Osteoblast (primary cell): ENCODE data around the gene MGST2. TPM values are rescaled to one million over a fixed set of nuclear protein-coding genes. Genes with fewer than 3 reads are reported as not detected.
"Not testable (repeated sequence)": the region's sequence is repeated elsewhere in the genome, so short reads cannot be mapped to it uniquely, and the experiment has no call there.

Experiments
- DNase-seq: peaks from one replicate; pipeline ENCODE4 v3.0.0; 2011; ENCODE audit warnings: low spot score, mixed read lengths; ENCODE audit not compliant: insufficient read length; ENCODE audit errors: missing footprints
- H2AFZ ChIP-seq: 2 replicates; pipeline ENCODE4 v1.6.0; 2011; ENCODE audit warnings: mild to moderate bottlenecking, low read length
- H3K27ac ChIP-seq: 2 replicates; pipeline ENCODE4 v1.5.1; 2011; ENCODE audit warnings: mild to moderate bottlenecking, low read depth, low read length, moderate library complexity
- H3K27me3 ChIP-seq: 2 replicates; pipeline ENCODE4 v1.6.0; 2012; ENCODE audit warnings: mild to moderate bottlenecking, control low read depth, inconsistent platforms, low read length, moderate library complexity; ENCODE audit not compliant: insufficient read depth
- H3K36me3 ChIP-seq: 2 replicates; pipeline ENCODE4 v1.5.1; 2011; ENCODE audit warnings: mild to moderate bottlenecking, low read length, control low read depth, moderate library complexity; ENCODE audit not compliant: insufficient read depth
- H3K4me1 ChIP-seq: 2 replicates; pipeline ENCODE4 v1.5.1; 2011; ENCODE audit warnings: mild to moderate bottlenecking, low read length, control low read depth, moderate library complexity; ENCODE audit not compliant: insufficient read depth
- H3K4me2 ChIP-seq: 2 replicates; pipeline ENCODE4 v1.6.0; 2011; ENCODE audit warnings: mild to moderate bottlenecking, low read length; ENCODE audit not compliant: insufficient read depth
- H3K4me3 ChIP-seq: fragments of 200-600 bp; sonication (generic); 3 replicates; pipeline ENCODE4 v1.5.1; 2012; ENCODE audit warnings: mild to moderate bottlenecking, low read length, inconsistent platforms; ENCODE audit not compliant: insufficient read depth
- H3K79me2 ChIP-seq: 2 replicates; pipeline ENCODE4 v1.6.0; 2012; ENCODE audit warnings: mild to moderate bottlenecking, low read length, control low read depth, inconsistent platforms; ENCODE audit not compliant: insufficient read depth
- H3K9me3 ChIP-seq: 2 replicates; pipeline ENCODE4 v1.5.1; 2011; ENCODE audit warnings: low read depth, low read length, control low read depth
- H4K20me1 ChIP-seq: 2 replicates; pipeline ENCODE4 v1.6.0; 2012; ENCODE audit warnings: mild to moderate bottlenecking, low read length, control low read depth; ENCODE audit not compliant: insufficient read depth
- total RNA-seq: library from RNA; depleted of rRNA; stranded (reverse); fragments of >200 nt; gene quantifications from 2 replicates; pipeline ENCODE4 v1.2.3, GENCODE V29; 2012
- TF ChIP-seq, protein P1 (sequence below): IDR thresholded peaks from 2 replicates; pipeline ENCODE4 v1.5.1; 2011; ENCODE audit warnings: mild to moderate bottlenecking, low read depth, low read length, moderate library complexity; ENCODE audit errors: extremely low read depth

The MGST2 gene
- total RNA-seq, 1 donor, result 6.2 TPM

DNA sequence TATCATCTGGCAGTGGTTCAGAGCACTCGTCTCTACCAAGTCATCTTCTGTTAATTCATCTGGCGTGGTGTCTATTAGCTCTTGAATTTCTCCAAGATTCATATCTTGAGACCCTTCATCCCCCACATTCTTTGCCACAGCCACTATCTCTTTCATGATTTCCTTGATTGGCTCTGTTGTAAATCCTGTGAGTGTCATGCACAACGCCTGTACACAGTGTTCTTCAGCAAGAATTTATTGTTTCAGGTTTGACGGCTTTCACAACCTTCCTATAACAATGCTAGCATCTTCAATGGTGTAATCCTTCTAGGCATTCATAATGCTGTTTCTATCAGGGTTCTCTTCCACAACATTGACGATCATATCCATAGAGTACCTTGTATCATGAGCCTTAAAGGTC lies 30.9 kb downstream of the MGST2 start:
- Histone ChIP-seq H3K9me3 (no peaks in the 10 kb centered on the region), H3K27me3 (no peaks in the 10 kb centered on the region), H4K20me1 (no peaks in the 10 kb centered on the region), H3K4me3 (no peak overlapping the region), H2AFZ (no peak overlapping the region), H3K4me1 (no peaks in the 10 kb centered on the region), H3K4me2 (no peak overlapping the region), H3K36me3 (no peaks in the 10 kb centered on the region), H3K27ac (no peak overlapping the region), H3K79me2 (no peaks in the 10 kb centered on the region)
- DNase-seq, result no peak
- TF ChIP-seq, protein P1, sequence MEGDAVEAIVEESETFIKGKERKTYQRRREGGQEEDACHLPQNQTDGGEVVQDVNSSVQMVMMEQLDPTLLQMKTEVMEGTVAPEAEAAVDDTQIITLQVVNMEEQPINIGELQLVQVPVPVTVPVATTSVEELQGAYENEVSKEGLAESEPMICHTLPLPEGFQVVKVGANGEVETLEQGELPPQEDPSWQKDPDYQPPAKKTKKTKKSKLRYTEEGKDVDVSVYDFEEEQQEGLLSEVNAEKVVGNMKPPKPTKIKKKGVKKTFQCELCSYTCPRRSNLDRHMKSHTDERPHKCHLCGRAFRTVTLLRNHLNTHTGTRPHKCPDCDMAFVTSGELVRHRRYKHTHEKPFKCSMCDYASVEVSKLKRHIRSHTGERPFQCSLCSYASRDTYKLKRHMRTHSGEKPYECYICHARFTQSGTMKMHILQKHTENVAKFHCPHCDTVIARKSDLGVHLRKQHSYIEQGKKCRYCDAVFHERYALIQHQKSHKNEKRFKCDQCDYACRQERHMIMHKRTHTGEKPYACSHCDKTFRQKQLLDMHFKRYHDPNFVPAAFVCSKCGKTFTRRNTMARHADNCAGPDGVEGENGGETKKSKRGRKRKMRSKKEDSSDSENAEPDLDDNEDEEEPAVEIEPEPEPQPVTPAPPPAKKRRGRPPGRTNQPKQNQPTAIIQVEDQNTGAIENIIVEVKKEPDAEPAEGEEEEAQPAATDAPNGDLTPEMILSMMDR, result no peak

DNA sequence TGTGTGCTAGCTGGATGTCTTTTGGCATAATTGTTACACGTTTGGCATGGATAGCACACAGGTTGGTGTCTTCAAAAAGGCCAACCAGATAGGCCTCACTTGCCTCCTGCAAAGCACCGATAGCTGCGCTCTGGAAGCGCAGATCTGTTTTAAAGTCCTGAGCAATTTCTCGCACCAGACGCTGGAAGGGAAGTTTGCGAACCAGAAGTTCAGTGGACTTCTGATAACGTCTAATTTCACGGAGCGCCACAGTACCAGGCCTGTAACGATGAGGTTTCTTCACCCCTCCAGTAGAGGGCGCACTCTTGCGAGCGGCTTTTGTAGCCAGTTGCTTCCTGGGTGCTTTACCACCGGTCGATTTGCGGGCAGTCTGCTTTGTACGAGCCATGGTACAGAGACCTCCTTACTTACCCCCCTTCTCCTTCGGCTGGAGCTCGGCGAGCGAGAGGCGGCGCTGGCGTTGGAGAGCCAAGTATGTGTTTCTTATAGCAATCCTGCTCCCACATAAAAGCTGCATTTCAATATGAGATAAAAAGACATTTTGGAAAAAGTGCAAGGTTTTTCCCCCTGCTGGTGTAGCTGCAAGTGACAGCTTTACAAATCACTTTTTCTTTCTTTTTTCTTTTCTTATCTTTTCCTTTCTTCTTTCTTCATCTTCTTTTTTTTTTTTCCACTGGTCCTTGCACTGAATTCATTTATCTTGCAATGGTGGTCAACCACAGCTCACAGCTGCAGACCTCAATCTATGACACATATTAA lies 32.7 kb downstream of the MGST2 start:
- not testable (repeated sequence) for H3K27me3 ChIP-seq, DNase-seq, H3K9me3 ChIP-seq, H3K4me1 ChIP-seq, H3K4me2 ChIP-seq, H3K36me3 ChIP-seq, H2AFZ ChIP-seq, H4K20me1 ChIP-seq, H3K27ac ChIP-seq, H3K4me3 ChIP-seq, H3K79me2 ChIP-seq
- TF ChIP-seq, protein P1, result peak; percentile 20

DNA sequence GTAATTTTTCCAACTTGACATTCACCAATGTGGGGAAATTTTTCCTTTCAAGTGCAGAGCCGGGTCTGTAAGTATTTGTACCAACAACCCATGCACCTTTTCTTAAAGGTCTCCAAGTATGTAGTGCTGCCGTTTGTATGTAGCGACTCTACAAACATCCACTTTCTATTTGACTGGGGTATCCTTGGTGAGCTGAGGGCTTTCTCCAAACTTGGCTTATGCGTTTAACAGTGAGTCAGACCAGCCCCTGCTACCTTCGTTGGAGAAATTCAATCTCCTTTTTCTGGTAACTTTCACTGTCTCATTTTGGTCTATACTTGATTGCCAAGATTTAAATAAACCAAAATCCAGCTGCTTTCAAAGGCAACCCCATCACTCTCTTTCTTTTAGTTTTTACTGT lies 34.9 kb downstream of the MGST2 start:
- Histone ChIP-seq H3K79me2 (no peaks in the 10 kb centered on the region), H3K4me2 (no peak overlapping the region), H3K27me3 (no peaks in the 10 kb centered on the region), H4K20me1 (no peaks in the 10 kb centered on the region), H3K4me1 (no peaks in the 10 kb centered on the region), H3K4me3 (no peak overlapping the region), H3K9me3 (no peaks in the 10 kb centered on the region), H2AFZ (no peak overlapping the region), H3K27ac (no peak overlapping the region), H3K36me3 (no peaks in the 10 kb centered on the region)
- no peak for DNase-seq
- TF ChIP-seq, protein P1, result no peak

DNA sequence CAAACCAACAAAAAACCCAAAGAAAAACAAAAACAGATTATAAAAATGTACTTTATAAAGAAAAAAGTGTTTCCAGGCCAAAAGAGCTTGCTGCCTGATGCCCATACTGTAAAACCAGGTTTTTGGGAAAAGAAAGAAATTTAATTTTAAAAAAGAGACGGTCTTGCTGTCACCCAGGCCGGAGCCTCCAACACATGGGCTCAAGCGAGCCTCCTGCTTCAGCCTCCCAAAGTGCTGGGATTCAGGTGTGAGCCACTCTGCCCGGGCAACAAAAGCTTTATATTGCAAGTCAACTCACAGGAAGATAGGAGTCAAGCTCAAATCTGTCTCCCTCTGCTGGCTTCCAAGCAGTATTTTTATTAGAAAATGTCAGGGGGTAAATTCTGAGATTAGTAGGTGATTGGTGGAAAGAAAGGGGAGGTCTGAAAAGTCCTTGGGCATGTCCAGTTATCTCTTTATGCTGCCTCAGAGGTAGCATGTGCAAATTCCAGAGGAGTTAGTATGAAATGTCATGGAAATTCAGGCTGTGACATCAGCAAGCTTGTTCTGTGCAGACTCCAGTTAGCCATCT lies 39.4 kb downstream of the MGST2 start:
- no peaks in the 10 kb centered on the region for H3K27me3 ChIP-seq
- no peaks in the 10 kb centered on the region for H3K36me3 ChIP-seq
- H4K20me1 ChIP-seq, result no peaks in the 10 kb centered on the region
- H3K27ac ChIP-seq, result no peak overlapping the region
- TF ChIP-seq, protein P1, result peak; percentile 31
- H3K4me3 ChIP-seq, result no peak overlapping the region
- H2AFZ ChIP-seq, result no peak overlapping the region
- no peak overlapping the region for H3K4me2 ChIP-seq
- no peaks in the 10 kb centered on the region for H3K79me2 ChIP-seq
- H3K9me3 ChIP-seq, result no peaks in the 10 kb centered on the region
- H3K4me1 ChIP-seq, result no peaks in the 10 kb centered on the region
- no peak for DNase-seq
